HL-60/S4 treated with phorbol 12-myristate 13-acetate at 8.2 ng/mL for 4 days and 3 days (cell line): Measurements from ENCODE around the gene RANBP17.
"Not testable (repeated sequence)": the region's sequence is repeated elsewhere in the genome, so short reads cannot be mapped to it uniquely, and the experiment has no call there.

Experiments used
- in situ Hi-C: fragments of 300-500 bp; cut with MboI; formaldehyde crosslinking; loops from 2 replicates; pipeline ENCODE4 v1.15.0; 2022; ENCODE audit warnings: low sequenced_read_pairs

RANBP17 gene

GRCh38 chr5:170865622-170866021, 3.8 kb downstream of the RANBP17 start:
- in situ Hi-C loops, result no loop called here

GRCh38 chr5:170867825-170868224, 6.0 kb downstream of the RANBP17 start:
- in situ Hi-C loops, result no loop called here

- in situ Hi-C loops, result not testable (repeated sequence)
Measured at GRCh38 chr5:170870390-170870789, 8.6 kb downstream of the RANBP17 start.

GRCh38 chr5:170874017-170874416, 12.2 kb downstream of the RANBP17 start:
- in situ Hi-C loops, result no loop called here

GRCh38 chr5:170875811-170876210, 14.0 kb downstream of the RANBP17 start:
- in situ Hi-C loops, result no loop called here

- in situ Hi-C loops, result no loop called here
Measured at GRCh38 chr5:170880084-170880483, 18.3 kb downstream of the RANBP17 start.

- in situ Hi-C loops, result no loop called here
Measured at GRCh38 chr5:170882345-170882744, 20.5 kb downstream of the RANBP17 start.

- in situ Hi-C loops, result no loop called here
Measured at GRCh38 chr5:170885256-170885655, 23.4 kb downstream of the RANBP17 start.

GRCh38 chr5:170885809-170886208, 24.0 kb downstream of the RANBP17 start:
- in situ Hi-C loops, result no loop called here

- in situ Hi-C loops, result no loop called here
Measured at GRCh38 chr5:170886210-170886894, 24.5 kb downstream of the RANBP17 start.

- in situ Hi-C loops, result no loop called here
Measured at GRCh38 chr5:170892196-170892595, 30.4 kb downstream of the RANBP17 start.

GRCh38 chr5:170894665-170895064, 32.8 kb downstream of the RANBP17 start:
- in situ Hi-C loops, result no loop called here

GRCh38 chr5:170896779-170897178, 35.0 kb downstream of the RANBP17 start:
- in situ Hi-C loops, result no loop called here

GRCh38 chr5:170903075-170903474, 41.3 kb downstream of the RANBP17 start:
- in situ Hi-C loops, result no loop called here

- in situ Hi-C loops, result no loop called here
Measured at GRCh38 chr5:170907758-170908157, 45.9 kb downstream of the RANBP17 start.

- in situ Hi-C loops, result no loop called here
Measured at GRCh38 chr5:170913573-170913972, 51.8 kb downstream of the RANBP17 start.

- in situ Hi-C loops, result no loop called here
Measured at GRCh38 chr5:170917113-170917512, 55.3 kb downstream of the RANBP17 start.

- in situ Hi-C loops, result no loop called here
Measured at GRCh38 chr5:170920196-170920595, 58.4 kb downstream of the RANBP17 start.

- in situ Hi-C loops, result not testable (repeated sequence)
Measured at GRCh38 chr5:170922331-170922730, 60.5 kb downstream of the RANBP17 start.

- in situ Hi-C loops, result no loop called here
Measured at GRCh38 chr5:170923910-170924620, 62.2 kb downstream of the RANBP17 start.

- in situ Hi-C loops, result not testable (repeated sequence)
Measured at GRCh38 chr5:170935534-170936218, 73.9 kb downstream of the RANBP17 start.

- in situ Hi-C loops, result no loop called here
Measured at GRCh38 chr5:170937072-170937471, 75.3 kb downstream of the RANBP17 start.
